PFSK-1 (cell line): ENCODE measurements around the gene XPNPEP1.

ENCODE experiments used
- FOXP2 ChIP-seq: optimal IDR thresholded peaks from 2 replicates; pipeline ENCODE3; 2011; ENCODE audit warnings: borderline replicate concordance, control low read depth, inconsistent platforms; ENCODE audit not compliant: insufficient read depth; ENCODE audit errors: extremely low read length, extremely low read depth
- POLR2AphosphoS5 ChIP-seq: IDR thresholded peaks from 2 replicates; pipeline ENCODE4 v1.6.1; 2012; ENCODE audit warnings: low read depth, mild to moderate bottlenecking, control low read depth, low read length, moderate library complexity
- REST ChIP-seq, 2 experiments: IDR thresholded peaks; 2 replicates each; pipeline versions ENCODE4 v1.6.1 to v1.8.0; 2011 to 2012; ENCODE audit warnings: low read depth in 2 of 2, low read length in 2 of 2, control low read depth in 1 of 2, inconsistent platforms in 1 of 2, mild to moderate bottlenecking in 1 of 2, moderate library complexity in 1 of 2; ENCODE audit not compliant: insufficient read depth in 1 of 2
- SIN3A ChIP-seq: IDR thresholded peaks from 2 replicates; pipeline ENCODE4 v1.6.1; 2012; ENCODE audit warnings: mild to moderate bottlenecking, low read length, moderate library complexity, borderline replicate concordance; ENCODE audit not compliant: insufficient read depth
- TAF1 ChIP-seq: IDR thresholded peaks from 2 replicates; pipeline ENCODE4 v1.6.1; 2012; ENCODE audit warnings: low read length, control low read depth, borderline replicate concordance; ENCODE audit not compliant: insufficient read depth

XPNPEP1 gene

GRCh38 chr10:109887243-109887642 is 36.1 kb downstream of the XPNPEP1 start:
- no peak for TF ChIP-seq SIN3A
- TF ChIP-seq FOXP2, result no peak
- no peak for TF ChIP-seq POLR2AphosphoS5
- TF ChIP-seq TAF1, result no peak
- no peak for TF ChIP-seq REST (IDR thresholded peaks at IDR 0.05; ENCODE audit: insufficient read depth in 1 of 2, low read depth in 2 of 2, low read length in 2 of 2)

GRCh38 chr10:109886781-109887140 is 36.5 kb downstream of the XPNPEP1 start:
- TF ChIP-seq TAF1 (no peak), FOXP2 (no peak), SIN3A (no peak), REST (IDR thresholded peaks at IDR 0.05; ENCODE audit: insufficient read depth in 1 of 2, low read depth in 2 of 2, low read length in 2 of 2) (no peak), POLR2AphosphoS5 (no peak)

- TF ChIP-seq FOXP2 (no peak), POLR2AphosphoS5 (no peak), TAF1 (no peak), REST (IDR thresholded peaks at IDR 0.05; ENCODE audit: insufficient read depth in 1 of 2, low read depth in 2 of 2, low read length in 2 of 2) (no peak), SIN3A (no peak)
These were observed 37.1 kb downstream of the XPNPEP1 start for GRCh38 chr10:109886037-109886780.

- no peak for TF ChIP-seq TAF1
- no peak for TF ChIP-seq SIN3A
- TF ChIP-seq POLR2AphosphoS5, result no peak
- TF ChIP-seq FOXP2, result no peak
- TF ChIP-seq REST (IDR thresholded peaks at IDR 0.05; ENCODE audit: insufficient read depth in 1 of 2, low read depth in 2 of 2, low read length in 2 of 2), result no peak
These were observed 39.2 kb downstream of the XPNPEP1 start for GRCh38 chr10:109883859-109884771.
